HG03521 (cell line): Measurements from ENCODE around the gene SV2B.
"Not testable (repeated sequence)": the region's sequence is repeated elsewhere in the genome, so short reads cannot be mapped to it uniquely, and the experiment has no call there.

ENCODE experiments used
- ATAC-seq: cut with Tn5 transposase; IDR thresholded peaks from one replicate; pipeline ENCODE4 v1.9.1; 2021; ENCODE audit warnings: mild to moderate bottlenecking, moderate library complexity; ENCODE audit not compliant: unreplicated experiment

Gene SV2B

GRCh38 chr15:91099995-91100813 is at the start of gene SV2B:
TSS of gene SV2B (plus strand) at chr15:91100257. CDS start at chr15:91226264, 126,007 bp downstream.
- ATAC-seq, result no peak

- no peak for ATAC-seq
These were observed 48.8 kb upstream of the SV2B start for GRCh38 chr15:91051248-91051647.

- no peak for ATAC-seq
These were observed 45.2 kb upstream of the SV2B start for GRCh38 chr15:91054816-91055215.

- ATAC-seq, result no peak
These were observed 44.3 kb upstream of the SV2B start for GRCh38 chr15:91055548-91056331.

GRCh38 chr15:91061230-91061629 is 38.8 kb upstream of the SV2B start:
- no peak for ATAC-seq

- ATAC-seq, result no peak
These were observed 38.1 kb upstream of the SV2B start for GRCh38 chr15:91061997-91062396.

- no peak for ATAC-seq
These were observed 34.6 kb upstream of the SV2B start for GRCh38 chr15:91065505-91065904.

GRCh38 chr15:91067036-91067435 is 33.0 kb upstream of the SV2B start:
- no peak for ATAC-seq

GRCh38 chr15:91068436-91068835 is 31.6 kb upstream of the SV2B start:
- ATAC-seq, result no peak

- no peak for ATAC-seq
These were observed 31.1 kb upstream of the SV2B start for GRCh38 chr15:91068966-91069365.

- no peak for ATAC-seq
These were observed 29.2 kb upstream of the SV2B start for GRCh38 chr15:91070872-91071271.

- no peak for ATAC-seq
These were observed 27.9 kb upstream of the SV2B start for GRCh38 chr15:91072161-91072560.

GRCh38 chr15:91073077-91073476 is 27.0 kb upstream of the SV2B start:
- no peak for ATAC-seq

GRCh38 chr15:91073768-91074167 is 26.3 kb upstream of the SV2B start:
- ATAC-seq, result no peak

- ATAC-seq, result no peak
These were observed 24.3 kb upstream of the SV2B start for GRCh38 chr15:91075739-91076138.

- ATAC-seq, result no peak
These were observed 23.0 kb upstream of the SV2B start for GRCh38 chr15:91077029-91077428.

GRCh38 chr15:91093866-91094265 is 6.2 kb upstream of the SV2B start:
- ATAC-seq, result not testable (repeated sequence)

GRCh38 chr15:91098451-91098850 is 1.6 kb upstream of the SV2B start:
- no peak for ATAC-seq

GRCh38 chr15:91099616-91099994 is 452 bp upstream of the SV2B start:
- ATAC-seq, result no peak

- ATAC-seq, result no peak
These were observed 954 bp downstream of the SV2B start for GRCh38 chr15:91100814-91101607.

- ATAC-seq, result no peak
These were observed 1.5 kb downstream of the SV2B start for GRCh38 chr15:91101608-91101920.
